Neural cell (in vitro differentiated cells): ENCODE data around the gene ADPRM.

Experiments used
- CTCF ChIP-seq: fragments of 450-650 bp; IDR thresholded peaks from 2 replicates; pipeline ENCODE4 v1.5.1; 2014; ENCODE audit warnings: antibody characterized with exemption, mild to moderate bottlenecking, moderate library complexity; ENCODE audit not compliant: poor library complexity, severe bottlenecking
- EZH2 ChIP-seq: fragments of 200-600, 300-800 bp; shearing (Covaris generic), sonication (generic); IDR thresholded peaks from 2 replicates; pipeline ENCODE4 v1.6.1; 2014; ENCODE audit warnings: antibody characterized with exemption, low read length, borderline replicate concordance, mild to moderate bottlenecking; ENCODE audit not compliant: insufficient read depth, poor library complexity, severe bottlenecking
- MXI1 ChIP-seq: fragments of 450-650 bp; conservative IDR thresholded peaks from 2 replicates; pipeline ENCODE4 v1.6.1; 2014; ENCODE audit warnings: antibody characterized with exemption, mild to moderate bottlenecking; ENCODE audit not compliant: poor library complexity, severe bottlenecking
- POLR2AphosphoS5 ChIP-seq: IDR thresholded peaks from 2 replicates; pipeline ENCODE4 v1.6.1; 2012
- RAD21 ChIP-seq: fragments of 450-650 bp; conservative IDR thresholded peaks from 2 replicates; pipeline ENCODE4 v1.6.1; 2014; ENCODE audit warnings: antibody characterized with exemption, mild to moderate bottlenecking, moderate library complexity
- REST ChIP-seq: IDR thresholded peaks from 2 replicates; pipeline ENCODE4 v1.6.1; 2012; ENCODE audit warnings: borderline replicate concordance
- TAF1 ChIP-seq: IDR thresholded peaks from 2 replicates; pipeline ENCODE4 v1.6.1; 2012; ENCODE audit warnings: low read depth

GRCh38 chr17:10729334-10730193, 32.2 kb downstream of the ADPRM start, which contains the start of gene TMEM220:
- TF ChIP-seq REST (no peak), CTCF (no peak), EZH2 (no peak), RAD21 (no peak), POLR2AphosphoS5 (no peak), TAF1 (no peak), MXI1 (peak; percentile 17)
